Esophagus squamous epithelium (tissue), 4 donors: ENCODE data around the gene MROH2A.

Experiments
- POLR2A ChIP-seq, 4 donors: fragments of 450-650 bp; IDR thresholded peaks; one replicate each; pipeline ENCODE4 v1.6.1; 2017; ENCODE audit warnings: antibody characterized with exemption in 4 of 4, mild to moderate bottlenecking in 4 of 4, moderate library complexity in 3 of 4
- TF ChIP-seq, protein P1 (sequence below), 6 experiments: fragments of 450-650 bp in 4 of 6; fragments of 200-600 bp in 2 of 6; sonication (generic) in 2 of 6; IDR thresholded peaks; one replicate each; pipeline ENCODE4 v1.5.1; 2016 to 2019; ENCODE audit warnings: antibody characterized with exemption in 6 of 6, mild to moderate bottlenecking in 4 of 6, moderate library complexity in 4 of 6

- TF ChIP-seq POLR2A (IDR thresholded peaks at IDR 0.05): no peak
- TF ChIP-seq, protein P1, sequence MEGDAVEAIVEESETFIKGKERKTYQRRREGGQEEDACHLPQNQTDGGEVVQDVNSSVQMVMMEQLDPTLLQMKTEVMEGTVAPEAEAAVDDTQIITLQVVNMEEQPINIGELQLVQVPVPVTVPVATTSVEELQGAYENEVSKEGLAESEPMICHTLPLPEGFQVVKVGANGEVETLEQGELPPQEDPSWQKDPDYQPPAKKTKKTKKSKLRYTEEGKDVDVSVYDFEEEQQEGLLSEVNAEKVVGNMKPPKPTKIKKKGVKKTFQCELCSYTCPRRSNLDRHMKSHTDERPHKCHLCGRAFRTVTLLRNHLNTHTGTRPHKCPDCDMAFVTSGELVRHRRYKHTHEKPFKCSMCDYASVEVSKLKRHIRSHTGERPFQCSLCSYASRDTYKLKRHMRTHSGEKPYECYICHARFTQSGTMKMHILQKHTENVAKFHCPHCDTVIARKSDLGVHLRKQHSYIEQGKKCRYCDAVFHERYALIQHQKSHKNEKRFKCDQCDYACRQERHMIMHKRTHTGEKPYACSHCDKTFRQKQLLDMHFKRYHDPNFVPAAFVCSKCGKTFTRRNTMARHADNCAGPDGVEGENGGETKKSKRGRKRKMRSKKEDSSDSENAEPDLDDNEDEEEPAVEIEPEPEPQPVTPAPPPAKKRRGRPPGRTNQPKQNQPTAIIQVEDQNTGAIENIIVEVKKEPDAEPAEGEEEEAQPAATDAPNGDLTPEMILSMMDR (IDR thresholded peaks at IDR 0.05): no peak
Measured at GRCh38 chr2:233803292-233803911, 25.3 kb downstream of the MROH2A start.
